ENCODE results near the gene RHBDL1.
A peak's percentile ranks its signal among the peaks of the same experiment; 100 is the strongest.

Gene RHBDL1

DNA sequence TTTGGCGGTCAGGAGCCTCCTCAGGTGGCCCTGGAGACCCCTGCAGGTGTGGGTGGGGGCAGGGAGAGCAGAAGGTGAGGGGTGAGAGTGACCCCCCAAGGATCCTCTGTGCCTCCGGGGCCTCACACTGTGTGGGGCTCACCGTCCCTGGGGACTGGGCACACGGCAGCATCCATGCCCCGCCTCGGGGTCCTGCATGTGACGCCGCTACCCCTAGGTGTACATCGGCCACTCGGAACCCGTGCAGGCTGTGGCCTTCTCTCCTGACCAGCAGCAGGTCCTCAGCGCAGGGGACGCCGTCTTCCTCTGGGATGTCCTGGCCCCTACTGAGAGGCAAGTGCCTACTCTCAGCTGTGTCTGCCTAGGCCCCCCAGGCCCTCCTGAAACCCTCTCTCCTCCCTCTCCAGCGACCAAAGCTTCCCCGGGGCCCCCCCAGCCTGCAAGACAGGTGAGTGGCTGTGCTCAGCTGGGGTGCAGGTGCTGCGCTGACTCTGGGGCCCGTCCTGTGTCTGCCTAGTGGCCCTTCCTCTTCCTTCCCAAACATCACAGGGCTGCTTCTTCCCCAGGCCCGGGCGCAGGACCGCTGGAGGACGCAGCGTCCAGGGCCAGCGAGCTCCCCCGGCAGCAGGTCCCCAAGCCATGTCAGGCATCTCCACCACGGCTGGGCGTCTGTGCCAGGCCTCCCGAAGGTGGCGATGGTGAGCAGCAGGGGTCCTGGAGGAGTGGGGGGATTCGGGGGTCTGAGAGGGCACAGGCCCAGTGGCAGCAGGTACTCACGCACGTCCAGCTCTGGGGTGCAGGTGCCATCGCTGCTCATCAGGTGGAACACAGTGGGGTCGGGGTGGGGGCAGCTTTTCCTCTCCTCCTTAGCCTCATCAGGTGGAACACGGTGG is 16.5 kb upstream of the RHBDL1 start:
- no peak for DNase-seq

DNA sequence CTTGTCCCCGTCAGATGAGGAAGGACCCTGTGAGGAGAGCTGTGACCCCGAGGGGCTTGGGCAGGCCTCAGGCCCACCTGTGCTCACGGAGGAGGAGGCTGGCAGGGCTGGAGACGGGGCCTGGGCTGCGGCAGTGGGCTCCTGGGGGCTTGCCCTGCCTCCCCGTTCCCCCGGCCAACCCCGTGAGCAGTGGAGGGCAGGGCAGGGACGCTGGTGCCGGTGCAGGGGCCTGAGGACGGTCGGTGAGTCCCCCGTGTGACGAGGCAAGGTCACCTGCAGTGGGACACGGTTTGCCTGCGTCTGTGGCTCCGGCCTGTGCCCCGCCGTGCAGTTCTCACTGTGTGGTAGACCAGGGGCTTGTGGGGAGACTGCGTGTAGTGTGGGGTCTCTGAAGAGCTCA is 15.9 kb upstream of the RHBDL1 start:
- no peak for DNase-seq

DNA sequence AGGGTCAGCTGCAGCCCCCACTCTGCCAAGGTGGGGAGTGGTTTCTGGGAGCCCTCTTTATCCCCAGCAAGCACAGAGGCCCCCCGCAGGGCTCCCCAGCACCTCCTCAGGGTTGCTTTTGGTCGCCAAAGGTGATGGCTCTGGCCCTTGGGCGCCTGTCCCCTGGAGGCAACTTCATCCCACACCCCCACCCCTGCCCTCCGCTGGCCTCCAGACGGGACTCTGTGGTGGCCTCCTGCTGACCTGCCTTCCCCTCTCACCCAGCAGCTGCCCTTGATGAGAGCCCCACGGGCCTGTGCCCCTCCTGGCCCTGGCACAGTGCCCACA is 15.4 kb upstream of the RHBDL1 start:
- no peak for DNase-seq

DNA sequence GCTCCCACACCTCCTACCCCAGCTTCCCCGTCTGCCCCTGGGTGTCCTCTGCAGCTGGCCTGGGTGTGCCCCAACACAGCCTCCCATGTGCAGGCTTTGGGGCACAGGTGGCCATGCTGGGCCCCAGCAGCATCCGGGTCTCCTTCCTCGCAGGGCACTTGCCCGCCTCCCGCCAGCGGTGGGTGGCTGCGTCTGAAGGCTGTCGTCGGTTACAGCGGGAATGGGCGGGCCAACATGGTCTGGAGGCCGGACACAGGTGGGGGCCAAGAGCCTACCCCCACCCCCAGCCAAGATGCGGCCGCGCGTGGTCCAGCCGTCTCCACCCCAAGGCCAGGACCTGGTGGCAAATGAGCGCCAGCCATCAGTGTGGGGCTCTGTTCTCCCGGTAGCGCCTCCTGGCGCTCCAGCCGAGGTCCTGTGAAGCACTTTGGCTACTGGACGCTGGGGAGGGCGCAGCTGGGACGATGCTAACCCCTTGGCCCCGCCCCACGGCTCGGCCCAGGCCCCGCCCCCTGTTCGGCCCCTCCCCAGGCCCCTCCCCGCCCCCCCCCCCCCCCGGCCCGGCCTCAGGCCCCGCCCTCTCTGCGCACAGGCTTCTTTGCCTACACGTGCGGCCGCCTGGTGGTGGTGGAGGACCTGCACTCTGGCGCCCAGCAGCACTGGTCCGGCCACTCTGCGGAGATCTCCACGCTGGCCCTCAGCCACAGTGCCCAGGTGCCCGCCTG is 14.8 kb upstream of the RHBDL1 start:
- DNase-seq: peak; percentile 82 to 85

DNA sequence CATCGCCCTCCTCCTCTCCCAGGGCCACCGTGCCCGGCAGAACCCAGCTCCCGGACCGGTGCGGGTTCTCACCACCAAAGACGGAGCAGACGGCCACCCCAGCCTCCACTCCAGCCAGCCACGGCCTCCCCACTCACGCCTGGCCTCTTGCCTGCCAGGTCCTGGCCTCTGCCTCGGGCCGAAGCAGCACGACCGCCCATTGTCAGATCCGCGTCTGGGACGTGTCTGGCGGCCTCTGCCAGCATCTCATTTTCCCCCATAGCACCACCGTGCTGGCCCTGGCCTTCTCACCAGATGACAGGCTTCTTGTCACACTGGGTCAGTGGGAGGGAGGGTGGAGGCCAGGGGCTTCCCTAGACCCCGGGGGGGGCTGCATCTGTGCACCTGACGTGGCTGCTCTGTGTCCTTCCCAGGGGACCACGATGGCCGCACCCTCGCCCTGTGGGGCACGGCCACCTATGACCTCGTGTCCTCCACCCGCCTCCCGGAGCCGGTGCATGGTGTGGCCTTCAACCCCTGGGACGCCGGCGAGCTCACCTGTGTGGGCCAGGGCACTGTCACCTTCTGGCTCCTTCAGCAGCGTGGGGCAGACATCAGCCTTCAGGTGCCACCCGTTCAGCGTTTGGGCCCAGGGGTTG is 14.2 kb upstream of the RHBDL1 start:
- no peak for DNase-seq

DNA sequence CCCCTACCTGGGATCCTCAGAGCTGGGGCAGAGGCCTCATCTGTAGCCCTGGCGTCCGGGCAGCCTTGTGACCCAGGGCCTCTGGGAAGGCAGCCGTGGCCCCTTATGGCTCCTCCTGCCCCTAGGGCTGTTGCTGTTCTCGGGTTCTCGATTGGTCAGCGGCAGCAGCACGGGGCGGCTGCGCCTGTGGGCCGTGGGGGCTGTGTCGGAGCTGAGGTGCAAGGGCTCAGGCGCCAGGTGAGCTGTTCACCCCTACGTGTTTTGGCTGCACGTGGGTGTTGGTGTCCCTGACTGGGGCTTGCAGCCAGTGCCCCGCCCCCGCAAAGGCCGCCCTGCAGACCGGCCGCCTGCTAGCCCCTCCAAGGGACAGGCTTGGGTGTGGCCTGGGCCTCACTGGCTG is 13.4 kb upstream of the RHBDL1 start:
- no peak for DNase-seq

DNA sequence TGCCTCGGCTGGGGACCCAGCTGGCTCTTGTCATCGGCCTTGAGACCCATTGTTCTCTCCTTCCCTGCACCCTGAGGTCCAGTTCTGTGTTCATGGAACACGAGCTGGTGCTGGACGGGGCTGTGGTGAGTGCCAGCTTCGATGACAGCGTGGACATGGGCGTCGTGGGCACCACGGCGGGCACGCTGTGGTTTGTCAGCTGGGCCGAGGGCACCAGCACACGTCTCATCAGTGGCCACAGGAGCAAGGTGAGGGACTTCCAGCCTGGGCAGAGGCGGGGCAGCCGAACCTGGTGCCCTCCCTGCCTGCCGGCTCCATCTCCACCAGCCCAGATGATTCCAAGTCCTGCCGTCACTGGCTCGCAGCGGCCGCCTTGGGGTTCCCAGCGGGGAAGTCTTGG is 12.9 kb upstream of the RHBDL1 start:
- DNase-seq: no peak

DNA sequence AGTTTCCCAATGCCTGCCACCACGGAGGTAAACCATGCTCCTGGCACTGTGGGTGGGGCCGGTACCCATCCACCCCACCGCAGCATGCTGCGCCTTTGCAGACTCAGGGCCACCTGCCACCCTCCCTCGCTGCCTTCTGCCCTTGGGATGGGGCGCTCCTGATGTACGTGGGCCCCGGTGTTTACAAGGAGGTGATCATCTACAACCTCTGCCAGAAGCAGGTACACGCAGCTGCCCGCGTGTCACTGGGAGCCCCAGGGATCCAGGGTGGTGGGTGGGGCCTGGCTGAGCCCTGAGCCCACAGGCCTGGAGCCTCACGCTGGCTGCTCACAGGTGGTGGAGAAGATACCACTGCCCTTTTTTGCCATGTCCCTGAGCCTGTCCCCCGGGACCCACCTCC is 8.9 kb upstream of the RHBDL1 start:
- no peak for DNase-seq

DNA sequence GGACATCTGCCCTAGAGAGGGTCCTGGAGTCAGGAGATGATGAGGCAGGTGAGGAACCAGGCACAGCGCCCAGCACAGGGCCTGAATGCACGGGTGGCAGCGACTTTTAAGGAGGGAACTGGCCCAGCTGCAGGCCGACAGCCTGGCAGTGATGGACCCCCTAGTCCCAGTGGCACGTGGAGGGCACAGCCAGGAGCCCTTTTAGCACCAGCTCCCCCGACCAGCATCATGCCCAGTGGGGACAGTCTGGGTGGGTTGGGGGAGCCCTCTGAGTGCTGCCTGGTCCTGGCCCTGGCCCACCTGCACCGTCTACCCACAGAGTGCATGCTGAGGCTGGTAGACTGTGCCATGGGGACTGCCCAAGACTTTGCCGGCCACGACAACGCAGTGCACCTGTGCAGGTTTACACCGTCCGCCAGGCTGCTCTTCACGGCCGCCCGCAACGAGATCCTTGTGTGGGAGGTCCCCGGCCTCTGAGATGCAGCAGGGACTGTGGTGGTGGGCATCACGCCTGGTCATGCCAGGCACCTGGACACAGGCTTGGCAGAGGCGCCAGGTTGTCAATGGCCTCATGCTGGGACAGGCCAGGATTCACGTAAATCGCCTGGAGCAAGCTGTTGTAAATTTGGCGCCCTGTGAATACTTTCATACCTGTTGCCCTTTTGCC is 8.2 kb upstream of the RHBDL1 start:
- DNase-seq: no peak

DNA sequence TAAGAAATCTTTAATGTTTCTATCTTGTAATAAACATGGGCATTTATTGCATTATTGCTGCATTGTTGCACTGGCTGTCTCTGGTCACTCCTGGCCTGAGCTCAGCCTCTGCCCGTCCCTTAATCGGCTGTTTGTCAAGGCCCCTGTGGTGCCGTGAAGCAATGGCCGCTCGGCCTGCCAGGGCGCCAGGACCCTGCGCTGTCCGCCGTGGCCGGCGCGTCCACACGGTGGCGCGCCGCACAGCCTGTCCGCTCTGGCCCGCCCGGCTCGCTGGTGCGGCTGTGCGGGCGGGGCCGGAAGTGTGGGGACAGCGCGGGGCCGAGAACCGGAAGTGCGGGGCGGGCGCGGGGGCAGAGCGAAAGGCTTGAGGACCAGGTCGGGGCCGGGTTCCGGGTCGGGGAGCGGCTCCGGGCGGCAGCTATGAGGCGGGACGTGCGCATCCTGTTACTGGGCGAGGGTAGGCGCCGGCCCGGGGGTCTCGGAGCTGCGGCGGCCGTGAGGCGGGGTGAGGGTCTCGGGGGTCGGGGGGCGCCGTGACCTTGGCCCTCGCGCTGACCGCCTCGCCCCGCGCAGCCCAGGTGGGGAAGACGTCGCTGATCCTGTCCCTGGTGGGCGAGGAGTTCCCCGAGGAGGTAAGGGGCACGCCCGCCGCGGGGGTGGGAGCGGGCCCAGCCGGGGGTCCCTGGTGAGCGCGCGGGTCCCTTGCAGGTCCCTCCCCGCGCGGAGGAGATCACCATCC is 7.5 kb upstream of the RHBDL1 start, which contains the start of gene RHOT2:
Gene RHOT2 (plus strand): TSS at position 353 of the 739 bp plus-strand sequence. CDS start 68 bp downstream, at position 421.
- DNase-seq: peak; percentile 90 to 96

DNA sequence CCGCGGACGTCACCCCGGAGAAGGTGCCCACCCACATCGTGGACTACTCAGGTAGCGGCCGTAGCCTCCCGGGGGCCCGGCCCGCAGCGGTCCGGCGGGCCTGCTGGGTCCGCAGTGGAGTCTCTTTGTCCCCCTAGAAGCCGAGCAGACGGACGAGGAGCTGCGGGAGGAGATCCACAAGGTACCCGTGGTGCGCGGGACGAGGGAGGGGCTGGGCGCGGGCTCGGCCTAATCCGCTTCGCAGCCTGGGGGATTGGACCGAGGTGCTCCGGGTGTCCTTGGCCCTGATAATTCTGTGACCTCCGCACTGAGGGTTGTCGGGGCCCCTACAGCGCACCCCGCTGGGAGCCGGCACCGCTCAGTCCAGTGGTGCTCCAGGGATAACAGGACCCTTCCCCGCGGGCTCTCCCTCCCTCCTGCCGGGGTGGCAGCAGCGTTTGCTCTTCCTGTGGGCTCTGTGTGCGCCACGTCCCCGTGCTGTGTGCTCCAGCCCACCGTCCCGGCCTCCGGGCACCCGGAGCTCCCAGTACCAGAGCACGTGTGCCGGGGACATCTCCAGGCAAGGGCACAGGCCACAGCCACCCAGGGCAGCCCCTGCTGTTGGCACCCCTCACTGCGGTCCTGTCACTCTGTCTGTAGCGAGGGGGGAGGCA is 6.8 kb upstream of the RHBDL1 start:
- DNase-seq: no peak

DNA sequence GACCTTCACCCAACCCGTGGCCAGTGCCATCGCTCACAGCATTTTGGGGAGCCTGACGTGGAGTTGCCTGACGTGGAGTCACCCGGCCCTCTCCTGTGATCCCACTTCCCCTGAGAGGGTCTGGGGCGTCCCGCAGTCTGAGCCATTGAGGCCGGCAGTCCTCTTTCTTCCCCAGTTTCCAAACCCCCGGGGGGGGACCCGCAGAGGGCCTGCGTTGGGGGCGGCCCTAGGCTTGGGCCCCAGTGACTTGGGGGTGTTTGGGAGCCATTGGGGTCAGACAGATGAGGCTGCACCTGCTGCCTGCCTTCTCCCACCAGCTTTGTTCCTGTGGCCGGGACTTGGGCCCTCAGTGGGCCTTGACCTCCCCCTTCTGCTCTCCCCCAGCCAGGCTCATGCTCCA is 5.8 kb upstream of the RHBDL1 start:
- no peak for DNase-seq

DNA sequence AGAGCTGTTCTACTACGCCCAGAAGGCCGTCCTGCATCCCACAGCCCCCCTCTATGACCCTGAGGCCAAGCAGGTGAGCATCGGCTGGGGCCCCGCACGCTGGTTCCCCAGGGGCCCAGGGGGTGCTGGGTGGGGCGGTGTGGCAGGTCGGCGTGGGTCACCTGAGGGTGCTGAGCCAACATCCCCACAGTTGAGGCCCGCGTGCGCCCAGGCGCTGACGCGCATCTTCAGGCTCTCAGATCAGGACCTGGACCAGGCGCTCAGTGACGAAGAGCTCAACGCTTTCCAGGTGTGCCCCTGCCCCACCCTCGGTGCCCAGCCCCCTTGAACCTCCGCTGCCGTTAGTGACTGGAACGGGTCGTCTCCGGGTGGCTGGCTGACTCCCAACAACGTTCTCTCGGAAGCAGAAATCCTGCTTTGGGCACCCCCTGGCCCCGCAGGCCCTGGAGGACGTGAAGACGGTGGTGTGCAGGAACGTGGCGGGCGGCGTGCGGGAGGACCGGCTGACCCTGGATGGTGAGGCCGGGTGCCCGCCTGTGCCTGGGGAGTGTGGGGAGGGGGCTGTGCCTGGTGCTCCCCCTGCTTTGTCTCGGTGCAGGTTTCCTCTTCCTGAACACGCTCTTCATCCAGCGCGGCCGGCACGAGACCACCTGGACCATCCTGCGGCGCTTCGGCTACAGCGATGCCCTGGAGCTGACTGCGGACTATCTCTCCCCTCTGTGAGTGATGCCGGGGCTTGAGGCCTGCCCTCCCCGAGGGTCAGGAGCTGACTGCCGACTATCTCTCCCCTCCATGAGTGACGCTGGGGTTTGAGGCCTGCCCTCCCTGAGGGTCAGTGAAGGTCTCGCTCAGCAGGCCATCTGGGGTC is 4.8 kb upstream of the RHBDL1 start:
- DNase-seq: no peak

DNA sequence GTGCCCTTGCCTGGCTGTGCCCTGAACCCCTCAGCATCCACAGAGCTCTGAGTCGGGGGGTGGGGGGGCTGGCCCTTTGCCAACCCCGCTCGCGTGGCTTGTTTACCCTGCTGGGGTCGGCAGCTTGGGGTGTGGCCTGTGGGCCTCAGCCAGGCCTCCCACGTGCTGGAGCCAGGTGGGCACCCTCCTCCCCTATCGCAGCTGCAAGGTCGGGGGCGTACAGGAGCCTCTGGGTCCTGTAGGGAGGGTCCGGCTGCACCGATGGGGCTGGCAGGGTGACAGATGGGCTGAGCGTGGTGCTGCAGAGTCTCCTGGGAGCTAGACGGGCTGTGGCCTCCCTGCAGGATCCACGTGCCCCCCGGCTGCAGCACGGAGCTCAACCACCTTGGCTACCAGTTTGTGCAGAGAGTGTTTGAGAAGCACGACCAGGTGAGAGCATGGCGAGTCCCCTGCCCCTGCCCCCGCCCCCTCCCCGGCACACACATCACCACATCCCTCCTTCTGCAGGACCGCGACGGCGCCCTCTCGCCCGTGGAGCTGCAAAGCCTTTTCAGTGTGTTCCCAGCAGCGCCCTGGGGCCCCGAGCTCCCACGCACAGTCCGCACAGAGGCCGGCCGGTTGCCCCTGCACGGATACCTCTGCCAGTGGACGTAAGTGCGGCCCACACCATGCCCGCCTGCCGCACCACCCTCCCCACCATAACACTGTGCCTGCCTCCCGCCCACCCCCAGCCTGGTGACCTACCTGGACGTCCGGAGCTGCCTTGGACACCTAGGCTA is 3.9 kb upstream of the RHBDL1 start:
- DNase-seq: no peak

DNA sequence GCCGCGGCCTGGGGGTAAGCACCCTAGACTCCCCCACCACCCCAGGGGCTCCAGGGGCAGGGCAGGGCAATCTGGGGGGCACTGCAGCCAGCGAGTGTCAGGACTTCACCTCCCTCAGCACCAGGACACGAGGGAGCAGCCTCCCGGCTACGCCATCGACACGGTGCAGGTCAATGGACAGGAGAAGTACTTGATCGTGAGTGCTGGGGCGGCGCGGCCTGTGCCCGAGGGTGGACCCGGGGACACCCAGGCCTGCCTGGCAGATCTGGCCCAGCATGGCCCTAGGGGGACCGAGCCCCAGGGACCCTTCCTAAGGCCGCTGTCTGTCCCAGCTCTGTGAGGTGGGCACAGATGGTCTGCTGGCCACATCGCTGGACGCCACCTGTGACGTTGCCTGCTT is 3.1 kb upstream of the RHBDL1 start:
- DNase-seq: no peak

DNA sequence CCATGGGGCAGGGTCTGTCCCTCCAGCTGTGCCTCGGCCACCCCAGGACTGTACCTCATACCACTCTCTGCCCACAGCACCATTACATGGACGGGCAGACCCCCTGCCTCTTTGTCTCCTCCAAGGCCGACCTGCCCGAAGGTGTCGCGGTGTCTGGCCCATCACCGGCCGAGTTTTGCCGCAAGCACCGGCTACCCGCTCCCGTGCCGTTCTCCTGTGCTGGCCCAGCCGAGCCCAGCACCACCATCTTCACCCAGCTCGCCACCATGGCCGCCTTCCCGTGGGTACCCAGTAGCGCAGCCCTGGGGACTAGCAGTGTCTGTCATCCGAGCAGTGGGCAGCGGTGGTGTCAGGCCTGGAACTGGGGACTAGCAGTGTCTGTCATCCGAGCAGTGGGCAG is 2.6 kb upstream of the RHBDL1 start:
- DNase-seq: no peak

DNA sequence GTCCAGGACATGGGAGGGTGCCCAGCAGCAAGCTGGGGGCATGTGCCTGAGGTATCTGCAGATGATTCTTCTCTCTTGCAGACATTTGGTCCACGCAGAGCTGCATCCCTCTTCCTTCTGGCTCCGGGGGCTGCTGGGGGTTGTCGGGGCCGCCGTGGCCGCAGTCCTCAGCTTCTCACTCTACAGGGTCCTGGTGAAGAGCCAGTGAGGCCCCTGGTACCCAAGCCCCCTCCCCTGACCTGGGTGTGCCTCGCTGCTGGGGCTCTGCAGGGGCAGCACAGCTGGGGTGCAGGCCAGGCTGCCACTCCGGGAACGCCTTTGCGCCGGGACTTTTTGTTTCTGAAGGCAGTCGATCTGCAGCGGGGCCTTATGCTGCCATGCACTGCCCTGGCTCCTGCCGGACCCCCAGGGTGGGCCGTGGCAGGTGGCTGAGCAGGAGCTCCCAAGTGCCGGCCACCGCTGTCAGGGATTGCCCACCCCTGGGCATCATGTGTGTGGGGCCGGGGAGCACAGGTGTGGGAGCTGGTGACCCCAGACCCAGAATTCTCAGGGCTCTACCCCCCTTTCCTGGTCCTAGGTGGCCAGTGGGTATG is 2.0 kb upstream of the RHBDL1 start:
- DNase-seq: no peak

DNA sequence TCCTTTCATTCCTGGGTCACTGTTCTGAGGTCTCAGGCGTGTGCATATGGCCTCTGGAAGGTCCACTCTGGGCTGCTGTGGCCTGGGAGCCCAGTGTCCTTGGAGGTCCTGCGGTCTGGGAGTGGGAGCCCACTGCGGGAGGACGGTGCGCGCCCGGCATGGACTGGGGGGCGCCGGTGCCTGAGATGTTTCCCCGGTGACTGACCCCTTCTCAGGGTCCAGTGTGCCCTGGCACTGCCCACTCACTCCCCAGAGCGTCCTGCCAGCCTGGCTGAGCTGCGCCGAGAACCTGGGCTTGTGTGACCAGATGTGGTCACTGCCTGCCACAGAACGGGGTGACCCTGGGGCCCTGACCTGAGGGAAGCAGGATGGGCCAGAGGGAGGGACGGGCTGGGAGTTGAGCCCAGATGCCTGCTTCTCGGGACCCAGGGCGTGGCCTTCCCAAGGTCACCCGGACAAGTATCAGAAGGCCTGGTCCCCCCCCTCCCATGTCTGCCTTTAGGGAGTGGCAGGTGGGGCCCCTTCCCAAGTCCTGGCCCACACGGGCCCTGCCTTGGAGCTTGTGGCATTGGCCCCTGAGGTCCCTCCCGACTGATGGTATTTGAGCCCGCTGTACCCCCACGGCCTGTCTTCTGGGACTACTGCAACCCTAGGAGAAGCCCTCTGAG is 1.1 kb upstream of the RHBDL1 start:
- DNase-seq: no peak

DNA sequence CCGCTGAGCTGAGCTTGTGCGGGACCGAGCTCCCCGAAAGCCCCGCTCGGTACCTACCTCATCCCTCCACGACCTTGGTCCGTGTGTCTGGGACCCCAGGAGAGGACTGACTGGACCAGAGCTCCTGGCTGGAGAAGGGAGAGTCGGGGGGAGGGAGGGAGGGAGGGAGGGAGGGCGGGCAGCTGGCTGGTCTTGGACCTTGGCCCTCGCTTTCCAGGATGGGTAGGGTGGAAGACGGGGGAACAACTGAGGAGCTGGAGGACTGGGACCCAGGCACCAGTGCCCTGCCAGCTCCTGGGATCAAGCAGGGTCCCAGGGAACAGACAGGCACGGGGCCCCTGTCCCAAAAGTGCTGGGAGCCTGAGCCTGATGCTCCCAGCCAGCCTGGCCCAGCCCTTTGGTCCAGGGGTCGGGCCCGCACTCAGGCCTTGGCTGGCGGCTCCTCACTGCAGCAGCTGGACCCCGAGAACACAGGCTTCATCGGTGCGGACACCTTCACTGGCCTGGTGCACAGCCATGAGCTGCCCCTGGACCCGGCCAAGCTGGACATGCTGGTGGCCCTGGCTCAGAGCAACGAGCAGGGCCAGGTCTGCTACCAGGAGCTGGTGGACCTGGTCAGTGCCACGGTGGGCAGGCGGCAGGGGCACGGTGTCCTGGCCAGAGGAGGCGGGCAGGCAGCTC is 553 bp downstream of the RHBDL1 start:
- DNase-seq: no peak
